NB4 (cell line): ENCODE data around the gene DHRS12.

Experiments
- CTCF ChIP-seq: IDR thresholded peaks from one replicate; pipeline ENCODE4 v1.5.1; 2012; ENCODE audit warnings: low read depth, low read length
- MAX ChIP-seq: IDR thresholded peaks from 2 replicates; pipeline ENCODE4 v1.6.1; 2011; ENCODE audit warnings: low read depth, low read length
- POLR2A ChIP-seq: IDR thresholded peaks from 2 replicates; pipeline ENCODE4 v1.6.1; 2011; ENCODE audit warnings: mild to moderate bottlenecking; ENCODE audit not compliant: insufficient read length; ENCODE audit errors: extremely low read depth

GRCh38 chr13:51818276-51818675, 14.3 kb upstream of the DHRS12 start:
- no peak for TF ChIP-seq POLR2A
- no peak for TF ChIP-seq CTCF
- no peak for TF ChIP-seq MAX
